ENCODE results near the gene ACTR8.

GRCh38 chr3:53817211-53817610 lies 64.7 kb downstream of the ACTR8 start:
- no peak for TF ChIP-seq CTCF (IDR thresholded peaks at IDR 0.05)
- no peak for TF ChIP-seq POLR2A (IDR thresholded peaks at IDR 0.05)

Measured in body of pancreas (tissue), 4 donors.